Measurements from ENCODE around the gene COL27A1.
A peak's percentile ranks its signal among the peaks of the same experiment; 100 is the strongest.
"Not testable (repeated sequence)": the region's sequence is repeated elsewhere in the genome, so short reads cannot be mapped to it uniquely, and the experiment has no call there.

The COL27A1 gene

DNA sequence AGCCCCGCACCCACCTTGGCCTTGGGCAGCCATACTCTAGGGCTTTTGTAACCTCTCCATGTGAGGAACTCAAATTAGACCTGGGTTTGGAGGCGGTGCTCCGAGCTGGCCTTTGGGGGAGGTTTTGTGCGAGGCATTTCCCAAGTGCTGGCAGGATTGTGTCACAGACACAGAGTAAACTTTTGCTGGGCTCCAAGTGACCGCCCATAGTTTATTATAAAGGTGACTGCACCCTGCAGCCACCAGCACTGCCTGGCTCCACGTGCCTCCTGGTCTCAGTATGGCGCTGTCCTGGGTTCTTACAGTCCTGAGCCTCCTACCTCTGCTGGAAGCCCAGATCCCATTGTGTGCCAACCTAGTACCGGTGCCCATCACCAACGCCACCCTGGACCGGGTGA, 174.3 kb downstream of the COL27A1 start, which contains the start of gene ORM2:
Gene ORM2, plus strand, starts transcription at position 245 of the 398 bp plus-strand sequence. Its CDS starts 36 bp downstream, at position 281.
- not testable (repeated sequence) for DNase-seq

GRCh38 chr9:114330636-114331035, 175.3 kb downstream of the COL27A1 start:
- no peak for DNase-seq

- not testable (repeated sequence) for DNase-seq
Observed at GRCh38 chr9:114331229-114332195, 176.2 kb downstream of the COL27A1 start.

GRCh38 chr9:114332474-114333040, 177.2 kb downstream of the COL27A1 start:
- DNase-seq: not testable (repeated sequence)

GRCh38 chr9:114333718-114334117, 178.4 kb downstream of the COL27A1 start:
- not testable (repeated sequence) for DNase-seq

DNA sequence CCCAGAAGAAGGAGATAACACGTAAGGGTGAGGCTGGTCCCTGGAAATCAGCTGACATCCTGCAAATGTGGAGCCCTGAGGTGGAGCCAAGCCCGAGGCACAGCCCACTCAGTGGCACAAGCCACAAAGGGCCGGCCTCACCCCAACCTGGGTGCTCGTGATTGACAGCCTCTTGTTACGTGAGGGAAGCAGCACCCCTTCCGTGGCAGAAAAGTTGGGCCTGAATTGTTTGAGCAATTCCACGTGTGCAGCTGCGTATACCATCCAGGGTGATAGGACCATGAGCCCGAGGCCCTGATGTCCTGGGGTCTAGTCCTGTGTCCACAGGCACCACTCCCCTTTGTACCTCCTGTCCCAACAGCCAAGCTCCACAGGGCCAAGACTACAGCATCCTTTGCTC, 179.2 kb downstream of the COL27A1 start:
- no peak for DNase-seq

- no peak for DNase-seq
Observed at GRCh38 chr9:114335745-114336144, 180.4 kb downstream of the COL27A1 start.

GRCh38 chr9:114336157-114336556, 180.8 kb downstream of the COL27A1 start:
- no peak for DNase-seq

GRCh38 chr9:114336699-114337395, 181.5 kb downstream of the COL27A1 start:
- DNase-seq: no peak

GRCh38 chr9:114338187-114338586, 182.8 kb downstream of the COL27A1 start:
- no peak for DNase-seq

GRCh38 chr9:114339130-114339908, 184.0 kb downstream of the COL27A1 start:
- peak; percentile 34 to 70 for DNase-seq

DNA sequence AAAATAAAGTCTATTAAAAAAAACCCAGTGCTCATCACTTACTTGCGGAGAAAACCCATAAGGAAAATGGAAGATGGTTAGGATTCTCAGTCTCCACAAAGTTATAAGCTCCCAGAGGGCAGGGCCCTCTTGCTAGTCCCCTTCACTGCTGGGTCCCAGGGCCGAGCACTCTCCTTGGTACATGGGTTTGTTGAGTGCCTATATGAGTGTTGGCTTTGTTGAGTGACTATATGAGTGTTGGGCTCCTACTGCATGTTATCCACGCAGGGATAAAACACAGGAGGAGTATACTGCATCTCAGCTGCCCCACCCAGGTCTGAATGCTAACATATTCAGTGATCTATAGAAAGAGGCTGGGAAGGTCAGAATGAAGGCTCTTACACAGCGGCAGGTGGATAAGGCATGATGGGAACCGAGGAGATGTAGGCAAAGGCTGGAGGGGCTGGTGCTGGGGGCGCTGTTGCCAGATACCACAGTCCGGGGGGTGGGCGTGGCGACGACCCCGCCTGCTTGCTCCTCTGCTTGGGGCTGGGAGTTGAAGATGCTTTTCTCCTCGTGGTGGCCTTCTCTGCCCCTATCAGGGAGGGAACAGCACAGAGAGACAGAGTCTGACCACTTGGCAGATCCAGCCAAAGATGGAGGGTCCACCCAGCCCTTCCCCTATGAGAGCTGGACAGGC, 186.0 kb downstream of the COL27A1 start:
- no peak for DNase-seq

- no peak for DNase-seq
Observed at GRCh38 chr9:114341991-114342390, 186.7 kb downstream of the COL27A1 start.

GRCh38 chr9:114342755-114343440, 187.6 kb downstream of the COL27A1 start:
- no peak for DNase-seq

GRCh38 chr9:114343471-114344187, 188.3 kb downstream of the COL27A1 start:
- no peak for DNase-seq

DNA sequence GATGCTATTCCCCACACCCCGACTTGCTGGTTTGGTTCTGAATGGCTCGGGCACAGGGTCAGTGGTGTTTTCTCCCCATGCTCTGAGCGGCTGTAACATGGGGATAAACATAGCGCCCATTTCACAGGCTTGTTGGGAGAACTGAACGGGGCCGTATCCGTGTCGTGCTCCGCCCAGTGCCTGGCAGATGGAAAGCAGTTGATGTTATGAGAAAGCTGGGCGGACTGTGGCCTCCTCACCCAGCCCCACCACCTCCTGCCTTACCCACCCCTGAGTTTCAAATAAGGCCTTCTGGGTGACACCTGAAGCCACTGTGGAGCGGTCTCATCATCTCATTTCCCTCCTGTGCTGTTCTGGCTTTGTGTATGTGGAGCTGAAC, 188.8 kb downstream of the COL27A1 start:
- DNase-seq: no peak

DNA sequence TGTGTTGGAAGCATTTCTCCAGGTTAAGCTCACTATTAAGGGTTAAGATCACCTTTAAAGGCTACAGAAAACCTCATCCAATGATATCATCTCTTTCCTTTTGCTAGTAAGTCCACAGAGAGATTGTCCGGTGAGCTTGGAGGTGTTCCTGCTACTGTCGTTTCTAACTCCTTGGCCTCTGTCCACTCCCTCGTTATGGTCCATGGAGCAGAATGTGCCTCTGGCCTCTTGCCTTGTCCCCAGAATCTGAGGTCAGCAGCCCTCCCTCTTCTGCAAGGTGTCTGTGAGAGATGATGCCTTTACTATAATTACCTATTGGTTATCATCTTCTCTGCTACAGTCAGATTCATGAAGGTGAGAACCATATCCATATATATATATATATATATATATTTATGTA, 189.4 kb downstream of the COL27A1 start:
- DNase-seq: no peak

DNA sequence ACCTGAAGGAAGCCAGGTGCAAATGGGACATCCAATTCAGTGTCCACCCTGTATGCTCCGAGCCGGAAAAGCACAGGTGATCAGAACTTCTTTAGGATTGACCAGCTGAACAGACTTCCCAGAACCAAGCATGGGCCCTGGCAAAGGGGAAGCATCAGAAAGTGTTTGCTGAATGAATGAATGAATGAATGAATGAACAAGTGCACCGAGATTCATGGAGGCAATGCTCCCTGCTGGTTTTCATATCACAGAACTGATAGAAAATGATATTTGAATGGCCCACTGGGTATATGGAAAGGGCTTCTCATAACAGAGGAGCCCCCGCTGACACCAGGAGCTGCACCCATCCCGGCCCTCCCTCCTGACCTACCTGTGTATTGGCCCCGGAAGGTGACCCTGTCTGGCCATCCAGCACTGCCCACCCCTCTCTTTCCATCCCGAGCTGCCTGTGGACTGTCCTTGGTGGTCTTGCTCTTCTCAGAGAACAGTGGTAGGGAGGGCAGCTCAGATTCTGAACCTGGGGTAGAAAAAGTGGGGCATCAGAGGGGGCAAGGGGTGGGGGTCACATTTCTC, 190.2 kb downstream of the COL27A1 start:
- DNase-seq: no peak

GRCh38 chr9:114346146-114346545, 190.8 kb downstream of the COL27A1 start:
- DNase-seq: peak in 1 of 2 experiments; percentile 57

DNA sequence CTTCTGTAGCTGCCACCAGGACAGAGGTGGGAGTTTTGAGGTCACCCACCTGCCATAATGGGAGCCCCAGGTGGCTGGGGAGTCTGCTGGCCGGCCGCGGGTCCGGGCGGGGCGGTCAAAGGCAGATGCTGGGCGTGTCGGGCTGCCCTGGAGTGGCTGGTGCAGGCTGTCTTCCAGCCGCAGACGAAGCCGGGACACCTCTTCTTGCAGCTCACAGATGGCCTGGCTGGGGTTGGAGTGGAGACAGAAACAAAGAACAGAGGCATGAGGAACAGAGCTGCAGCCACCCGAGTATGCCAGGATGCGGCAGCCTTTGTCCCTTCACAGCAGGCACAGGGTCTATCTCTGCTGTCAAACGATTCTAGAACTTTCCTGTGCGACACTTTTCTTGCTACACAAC, 192.3 kb downstream of the COL27A1 start:
- peak; percentile 79 to 92 for DNase-seq

All from NCI-H524 (cell line).